Adrenal gland (tissue), 12 donors: ENCODE data around the gene ACOX2. TPM values are rescaled to one million over a fixed set of nuclear protein-coding genes. Genes with fewer than 3 reads are reported as not detected.

ENCODE experiments used
- DNase-seq, 7 donors: peaks; one replicate each; pipeline ENCODE4 v3.0.0-alpha.2; 2019 to 2020
- H3K27ac ChIP-seq, 5 donors: fragments of 200-600 bp; sonication (generic) in 4 of 5; 1 replicate in 3 of 5; 2 replicates in 2 of 5; pipeline versions ENCODE4 v1.5.1 to v1.8.0; 2016 to 2020; ENCODE audit warnings: mild to moderate bottlenecking in 1 of 5
- H3K27me3 ChIP-seq: fragments of 200-600 bp; 2 replicates; pipeline ENCODE4 v1.8.0; 2021
- H3K36me3 ChIP-seq, 2 donors: fragments of 200-600 bp; replicated peaks in 1 of 2; 1 replicate in 1 of 2; 2 replicates in 1 of 2; pipeline versions ENCODE4 v1.5.1 to v1.8.0; 2018 to 2022
- H3K4me1 ChIP-seq, 2 donors: fragments of 200-600 bp; replicated peaks in 1 of 2; 1 replicate in 1 of 2; 2 replicates in 1 of 2; pipeline versions ENCODE4 v1.5.1 to v1.8.0; 2018 to 2021
- H3K4me3 ChIP-seq, 4 donors: fragments of 200-600 bp; sonication (generic) in 3 of 4; one replicate each; pipeline ENCODE4 v1.5.1; 2016 to 2018
- H3K9me3 ChIP-seq, 3 donors: fragments of 200-600 bp; sonication (generic) in 1 of 3; replicated peaks in 1 of 3; 1 replicate in 2 of 3; 2 replicates in 1 of 3; pipeline versions ENCODE4 v1.5.1 to v1.8.0; 2016 to 2021
- CTCF ChIP-seq, 6 experiments: fragments of 450-650 bp in 4 of 6; fragments of 200-600 bp in 2 of 6; sonication (generic) in 1 of 6; IDR thresholded peaks; 1 replicate in 5 of 6; 2 replicates in 1 of 6; pipeline versions ENCODE4 v1.5.1 to v1.8.0; 2016 to 2021; ENCODE audit warnings: antibody characterized with exemption in 6 of 6, mild to moderate bottlenecking in 2 of 6, moderate library complexity in 1 of 6
- POLR2A ChIP-seq, 2 donors: fragments of 450-650 bp; IDR thresholded peaks; one replicate each; pipeline ENCODE4 v1.6.1; 2017; ENCODE audit warnings: antibody characterized with exemption in 2 of 2, mild to moderate bottlenecking in 2 of 2, moderate library complexity in 1 of 2
- WGBS, 4 donors: extraction: QIAGEN DNeasy Blood & Tissue Kit in 2 of 4; methylation state at CpG; one replicate each; pipeline versions ENCODE4 v1.1.5 to v1.1.7; 2013 to 2017; 5-methylcytosine and 5-hydroxymethylcytosine counted together
- intact Hi-C, 2 donors: fragments of 100-400 bp; cut with DNase I; formaldehyde crosslinking; loops; one replicate each; pipeline versions ENCODE4 v1.14.1 to v1.15.0; 2022 to 2023
- polyA plus RNA-seq, 3 donors: library from polyadenylated mRNA; stranded (reverse); fragments of 200-250 nt in 2 of 3; fragments of 350-450 nt in 1 of 3; fragmentation: Illumina TruSeq in 1 of 3; extraction: RNeasy Lipid Tissue Mini Kit (QIAGEN cat#74804) in 1 of 3; gene quantifications; one replicate each; pipeline ENCODE4 v1.2.3, GENCODE V29; 2013 to 2014
- total RNA-seq, 9 donors: library from RNA; depleted of rRNA in 4 of 9; stranded (reverse); fragments of >200 nt in 4 of 9; fragments of 120-200 nt in 1 of 9; fragmentation: NEBNext Ultra II Directional in 1 of 9; extraction: Animal tissue kit (Norgen Biotek cat#: 25700) in 1 of 9; gene quantifications; one replicate each; pipeline versions ENCODE4 v1.1.0 to v1.2.4, GENCODE V29; 2013 to 2023
- donor health status: healthy with polysubstance abuse.
- donor health status: Bipolar disorder and iron deficiency.
- donor health status: DM: yes; HTN: yes; CAD: no.
- donor health status: DM: no; HTN: no; CAD: no.
- donor health status: DM: no; HTN: no; CAD: no.
- donor health status: DM: yes; HTN: yes; CAD: no.

Gene ACOX2
- total and polyA plus RNA-seq, 12 donors = 8.1 to 65.5 (median 32.8) TPM

GRCh38 chr3:58551636-58552180 is 14.7 kb upstream of the ACOX2 start:
- H3K9me3 ChIP-seq = no peaks in the 10 kb centered on the region
- DNase-seq = no peak
- intact Hi-C loops = no loop called here
- H3K4me3 ChIP-seq = no peak overlapping the region
- TF ChIP-seq POLR2A (IDR thresholded peaks at IDR 0.05) (no peak), CTCF (IDR thresholded peaks at IDR 0.05) (no peak)
- H3K4me1 ChIP-seq = no peaks in the 10 kb centered on the region
- WGBS, 4 donors = 74 to 83% (median 79%) methylated on average over 4 of the region's 4 CpGs
- H3K36me3 ChIP-seq = no peaks in the 10 kb centered on the region
- H3K27ac ChIP-seq = no peak overlapping the region
- no peaks in the 10 kb centered on the region for H3K27me3 ChIP-seq

GRCh38 chr3:58544541-58544940 is 7.6 kb upstream of the ACOX2 start:
- H3K27ac ChIP-seq = no peak overlapping the region
- H3K4me1 ChIP-seq = no peaks in the 10 kb centered on the region
- no peaks in the 10 kb centered on the region for H3K27me3 ChIP-seq
- TF ChIP-seq POLR2A (IDR thresholded peaks at IDR 0.05) = no peak
- no peak for TF ChIP-seq CTCF (IDR thresholded peaks at IDR 0.05)
- H3K9me3 ChIP-seq = no peaks in the 10 kb centered on the region
- intact Hi-C loops = no loop called here
- no peak for DNase-seq
- H3K4me3 ChIP-seq = no peak overlapping the region
- WGBS, 4 donors = 74 to 82% (median 76%) methylated on average over 3 of the region's 3 CpGs
- H3K36me3 ChIP-seq = no peaks in the 10 kb centered on the region

- no peaks in the 10 kb centered on the region for H3K36me3 ChIP-seq
- no peak for TF ChIP-seq POLR2A (IDR thresholded peaks at IDR 0.05)
- TF ChIP-seq CTCF (IDR thresholded peaks at IDR 0.05) = no peak
- H3K4me3 ChIP-seq = no peak overlapping the region
- DNase-seq = no peak
- WGBS, 4 donors = 83 to 92% (median 89%) methylated on average over 4 to 8 of the region's 8 CpGs
- H3K9me3 ChIP-seq = no peaks in the 10 kb centered on the region
- no peaks in the 10 kb centered on the region for H3K27me3 ChIP-seq
- H3K27ac ChIP-seq = no peak overlapping the region
- intact Hi-C loops = no loop called here
- peaks cover 18 to 24% of the 10 kb centered on the region in 2 donors for H3K4me1 ChIP-seq
These were observed 3.3 kb upstream of the ACOX2 start for GRCh38 chr3:58540176-58540858.

- DNase-seq = no peak
- no peak for TF ChIP-seq CTCF (IDR thresholded peaks at IDR 0.05)
- no peak for TF ChIP-seq POLR2A (IDR thresholded peaks at IDR 0.05)
- no peaks in the 10 kb centered on the region for H3K9me3 ChIP-seq
- WGBS, 4 donors = 78 to 86% (median 82%) methylated on average over 10 of the region's 10 CpGs
- intact Hi-C loops = loop anchor here (10.0 kb wide), 3 partner anchors 75 to 225 kb away; no protein-coding TSS in a partner anchor
- no peaks in the 10 kb centered on the region for H3K36me3 ChIP-seq
- no peak overlapping the region for H3K27ac ChIP-seq
- no peaks in the 10 kb centered on the region for H3K27me3 ChIP-seq
- no peak overlapping the region for H3K4me3 ChIP-seq
- H3K4me1 ChIP-seq = peaks cover 18 to 24% of the 10 kb centered on the region in 2 donors
These were observed 2.6 kb upstream of the ACOX2 start for GRCh38 chr3:58539626-58540025.
